Measurements from ENCODE around the gene HLA-DMA.
A peak's percentile ranks its signal among the peaks of the same experiment; 100 is the strongest.

HLA-DMA gene

DNA sequence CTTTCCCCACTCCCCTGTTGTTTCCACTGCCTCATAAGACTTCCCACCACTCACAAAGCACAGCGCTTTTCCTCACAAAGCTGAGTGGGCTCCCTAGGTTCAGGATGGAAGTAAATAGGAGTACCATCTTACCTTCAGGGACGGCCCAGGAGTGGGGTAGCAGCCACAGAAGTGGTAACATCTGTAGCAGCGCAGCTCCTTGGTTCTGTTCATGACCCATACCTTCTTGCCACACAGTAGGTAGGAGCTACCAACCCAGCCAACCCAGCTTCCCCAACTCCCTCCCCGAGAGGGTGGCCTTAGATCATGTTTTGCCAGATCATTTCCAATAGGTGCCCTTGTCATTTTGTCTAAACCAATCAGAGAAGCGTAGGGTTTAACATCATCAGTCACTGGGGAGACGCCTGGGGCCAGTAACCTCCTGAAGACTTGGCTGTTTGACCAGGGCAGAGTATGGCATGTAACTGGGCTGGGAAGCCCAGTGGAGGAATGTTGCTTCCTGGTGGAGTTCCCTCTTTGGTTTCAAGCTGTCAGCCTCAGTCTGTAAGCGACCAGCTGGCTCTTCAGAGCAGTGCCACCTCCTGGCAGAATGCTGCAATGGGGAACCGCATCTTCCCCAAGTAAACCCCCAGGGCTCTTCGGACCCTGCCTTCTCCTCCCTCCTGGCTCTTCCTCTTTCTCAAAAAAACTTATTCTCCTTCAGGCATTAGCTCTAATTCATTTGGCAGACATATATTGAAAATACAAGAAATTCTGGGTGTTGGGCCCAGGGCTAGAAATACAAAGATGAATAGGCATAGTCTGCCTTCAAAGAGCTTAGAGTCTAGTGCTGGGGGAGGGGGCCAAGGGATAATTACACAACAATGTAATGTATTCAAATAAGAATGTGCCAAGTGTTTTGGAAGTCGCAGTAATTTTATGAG is at the start of gene HLA-DMA:
TSS of gene HLA-DMA (minus strand) at position 281 of the 923 bp plus-strand sequence. CDS start at position 220, 61 bp downstream.
- Mint-ChIP-seq H3K4me3 (peak within 1 kb of the TSS; percentile 85), H3K9me3 (no peaks in the 10 kb centered on the region), H3K27me3 (ENCODE audit: low read depth) (no peaks in the 10 kb centered on the region), H3K27ac (peak within 1 kb of the TSS; percentile 85), H3K4me1 (ENCODE audit: low read depth) (peaks cover 39% of the 10 kb centered on the region), H3K36me3 (ENCODE audit: low read depth) (peaks cover 16% of the 10 kb centered on the region)

DNA sequence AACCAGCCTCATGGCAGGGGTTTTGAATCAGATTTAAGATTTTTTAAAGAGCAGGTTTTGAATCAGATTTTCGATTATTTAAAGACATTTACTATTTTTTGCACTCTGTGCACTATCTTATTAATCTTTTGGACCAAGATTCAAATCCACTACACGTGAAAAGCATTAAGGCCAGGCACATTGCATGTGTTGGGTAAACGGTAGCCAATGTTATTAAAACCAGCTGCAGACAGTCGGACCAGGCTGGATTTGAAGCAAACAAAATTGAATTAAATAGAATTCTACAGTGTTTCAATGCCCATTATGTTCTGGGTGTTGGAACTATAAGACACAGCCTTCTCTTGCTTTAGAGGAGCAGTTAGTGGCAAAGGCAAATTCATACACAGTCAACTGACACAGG is 48.8 kb upstream of the HLA-DMA start:
- Mint-ChIP-seq H3K27ac (no peak overlapping the region), H3K27me3 (ENCODE audit: low read depth) (peaks cover 38% of the 10 kb centered on the region), H3K36me3 (ENCODE audit: low read depth) (no peaks in the 10 kb centered on the region), H3K4me3 (no peak overlapping the region), H3K9me3 (no peaks in the 10 kb centered on the region), H3K4me1 (ENCODE audit: low read depth) (peaks cover 6% of the 10 kb centered on the region)

DNA sequence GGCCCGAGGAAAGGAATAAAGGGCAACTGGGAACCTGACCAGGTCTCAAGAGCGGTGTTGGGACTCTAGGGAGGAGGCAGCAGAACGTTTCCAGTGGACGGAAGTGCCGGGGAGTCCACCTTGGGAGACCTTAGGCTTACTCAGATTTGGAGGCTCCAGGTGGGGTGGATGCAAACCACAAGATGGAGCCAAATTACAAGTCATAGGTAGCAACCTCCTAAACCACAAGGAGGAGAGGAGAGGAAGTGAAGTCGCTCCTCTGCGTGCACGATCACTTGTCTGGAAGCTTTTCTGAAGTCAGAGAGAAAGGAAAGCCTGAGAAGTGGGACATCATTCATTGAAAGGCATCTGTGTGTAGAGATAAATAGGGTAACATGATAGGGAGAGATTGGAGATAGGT is 47.2 kb upstream of the HLA-DMA start:
- H3K27ac Mint-ChIP-seq: no peak overlapping the region
- peaks cover 6% of the 10 kb centered on the region for H3K4me1 Mint-ChIP-seq (ENCODE audit: low read depth)
- no peak overlapping the region for H3K4me3 Mint-ChIP-seq
- peaks cover 47% of the 10 kb centered on the region for H3K27me3 Mint-ChIP-seq (ENCODE audit: low read depth)
- no peaks in the 10 kb centered on the region for H3K9me3 Mint-ChIP-seq
- H3K36me3 Mint-ChIP-seq (ENCODE audit: low read depth): no peaks in the 10 kb centered on the region

DNA sequence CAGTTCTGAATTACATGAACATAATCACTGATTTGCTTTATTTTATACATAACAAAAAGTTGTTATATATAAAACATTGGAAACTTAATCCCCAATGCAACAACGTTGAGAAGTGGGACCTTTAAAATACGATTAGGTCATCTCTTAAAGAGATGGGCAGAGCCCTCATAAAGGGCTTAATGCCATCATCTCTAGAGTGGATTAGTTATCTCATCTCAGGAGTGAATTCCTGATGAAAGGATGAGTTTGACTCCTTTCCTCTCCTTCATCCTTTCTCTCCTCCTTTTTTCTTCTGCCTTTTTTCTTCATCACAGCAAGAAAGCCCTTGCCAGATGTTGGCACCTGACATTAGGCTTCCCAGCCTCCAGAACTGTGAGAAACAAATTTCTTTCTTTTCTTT is 42.6 kb upstream of the HLA-DMA start:
- H3K4me1 Mint-ChIP-seq (ENCODE audit: low read depth): peaks cover 6% of the 10 kb centered on the region
- no peak overlapping the region for H3K4me3 Mint-ChIP-seq
- peaks cover 50% of the 10 kb centered on the region for H3K27me3 Mint-ChIP-seq (ENCODE audit: low read depth)
- no peak overlapping the region for H3K27ac Mint-ChIP-seq
- no peaks in the 10 kb centered on the region for H3K9me3 Mint-ChIP-seq
- H3K36me3 Mint-ChIP-seq (ENCODE audit: low read depth): no peaks in the 10 kb centered on the region

DNA sequence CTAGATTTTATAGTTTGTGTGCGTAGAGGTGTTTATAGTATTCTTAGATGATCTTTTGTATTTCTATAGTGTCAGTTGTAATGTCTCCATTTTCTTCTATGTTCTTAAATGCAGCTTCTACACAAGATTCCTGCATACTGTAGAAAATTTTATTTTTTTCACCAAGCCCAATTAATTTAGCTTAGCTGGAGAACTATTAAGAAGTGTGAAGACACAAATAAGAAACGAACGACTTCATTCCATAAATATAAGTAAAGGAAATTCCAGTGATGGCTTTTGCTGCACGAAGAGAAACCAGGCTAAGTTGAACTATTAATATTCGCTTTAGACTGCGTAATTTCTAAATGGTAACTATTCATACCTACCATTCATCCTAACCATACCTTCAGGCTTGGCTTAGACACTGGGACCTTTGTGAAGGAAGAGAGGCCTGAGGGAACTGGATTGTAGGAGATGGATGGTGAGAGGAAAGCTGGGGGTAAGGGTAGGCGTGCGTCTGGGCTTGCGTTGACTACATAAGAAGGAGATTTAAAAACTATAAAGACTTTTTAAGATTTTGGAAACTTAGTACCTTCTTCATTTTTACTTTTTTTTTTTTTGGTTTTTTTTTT is 40.6 kb upstream of the HLA-DMA start:
- H3K27me3 Mint-ChIP-seq (ENCODE audit: low read depth): peaks cover 39% of the 10 kb centered on the region
- H3K27ac Mint-ChIP-seq: no peak overlapping the region
- H3K36me3 Mint-ChIP-seq (ENCODE audit: low read depth): no peaks in the 10 kb centered on the region
- no peak overlapping the region for H3K4me3 Mint-ChIP-seq
- no peaks in the 10 kb centered on the region for H3K9me3 Mint-ChIP-seq
- H3K4me1 Mint-ChIP-seq (ENCODE audit: low read depth): no peaks in the 10 kb centered on the region

DNA sequence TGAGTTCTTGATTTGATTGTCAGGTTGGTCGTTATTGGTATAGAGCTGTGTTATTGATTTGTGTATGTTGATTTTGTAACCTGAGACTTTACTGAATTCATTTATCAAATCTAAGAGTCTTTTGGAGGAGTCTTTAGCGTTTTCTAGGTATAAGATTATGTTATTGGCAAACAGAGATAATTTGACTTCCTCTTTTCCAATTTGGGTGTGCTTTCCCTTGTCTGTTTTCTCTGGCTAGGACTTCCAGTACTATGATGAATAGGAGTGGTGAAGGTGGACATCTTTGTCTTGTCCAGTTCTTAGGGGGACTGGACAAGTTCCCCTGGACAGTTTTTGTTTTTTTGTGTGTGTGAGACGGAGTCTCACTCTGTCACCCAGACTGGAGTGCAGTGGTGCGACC is 39.1 kb upstream of the HLA-DMA start:
- peaks cover 32% of the 10 kb centered on the region for H3K27me3 Mint-ChIP-seq (ENCODE audit: low read depth)
- H3K9me3 Mint-ChIP-seq: no peaks in the 10 kb centered on the region
- peaks cover 7% of the 10 kb centered on the region for H3K4me1 Mint-ChIP-seq (ENCODE audit: low read depth)
- no peak overlapping the region for H3K4me3 Mint-ChIP-seq
- no peaks in the 10 kb centered on the region for H3K36me3 Mint-ChIP-seq (ENCODE audit: low read depth)
- H3K27ac Mint-ChIP-seq: no peak overlapping the region

DNA sequence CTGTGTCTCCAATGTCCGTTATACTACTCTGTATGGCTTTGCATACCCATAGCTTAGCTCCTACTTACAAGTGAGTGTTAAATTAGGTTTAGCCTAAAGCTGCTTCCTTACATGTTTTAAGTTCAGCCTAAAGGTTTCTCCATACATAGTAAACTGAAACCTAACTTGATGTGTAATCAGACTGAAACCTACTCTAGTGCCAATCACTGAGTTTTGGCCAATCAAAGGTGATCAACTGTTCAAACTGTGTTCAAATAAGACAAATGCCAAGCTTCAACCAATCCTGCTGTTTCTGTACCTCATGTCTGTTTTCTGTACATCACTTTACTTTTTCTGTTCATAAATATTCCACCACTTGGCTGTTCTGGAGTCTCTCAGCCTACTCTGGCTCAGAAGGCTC is 36.5 kb upstream of the HLA-DMA start:
- H3K27ac Mint-ChIP-seq: no peak overlapping the region
- no peaks in the 10 kb centered on the region for H3K36me3 Mint-ChIP-seq (ENCODE audit: low read depth)
- peaks cover 13% of the 10 kb centered on the region for H3K4me1 Mint-ChIP-seq (ENCODE audit: low read depth)
- H3K27me3 Mint-ChIP-seq (ENCODE audit: low read depth): peaks cover 22% of the 10 kb centered on the region
- no peaks in the 10 kb centered on the region for H3K9me3 Mint-ChIP-seq
- no peak overlapping the region for H3K4me3 Mint-ChIP-seq

DNA sequence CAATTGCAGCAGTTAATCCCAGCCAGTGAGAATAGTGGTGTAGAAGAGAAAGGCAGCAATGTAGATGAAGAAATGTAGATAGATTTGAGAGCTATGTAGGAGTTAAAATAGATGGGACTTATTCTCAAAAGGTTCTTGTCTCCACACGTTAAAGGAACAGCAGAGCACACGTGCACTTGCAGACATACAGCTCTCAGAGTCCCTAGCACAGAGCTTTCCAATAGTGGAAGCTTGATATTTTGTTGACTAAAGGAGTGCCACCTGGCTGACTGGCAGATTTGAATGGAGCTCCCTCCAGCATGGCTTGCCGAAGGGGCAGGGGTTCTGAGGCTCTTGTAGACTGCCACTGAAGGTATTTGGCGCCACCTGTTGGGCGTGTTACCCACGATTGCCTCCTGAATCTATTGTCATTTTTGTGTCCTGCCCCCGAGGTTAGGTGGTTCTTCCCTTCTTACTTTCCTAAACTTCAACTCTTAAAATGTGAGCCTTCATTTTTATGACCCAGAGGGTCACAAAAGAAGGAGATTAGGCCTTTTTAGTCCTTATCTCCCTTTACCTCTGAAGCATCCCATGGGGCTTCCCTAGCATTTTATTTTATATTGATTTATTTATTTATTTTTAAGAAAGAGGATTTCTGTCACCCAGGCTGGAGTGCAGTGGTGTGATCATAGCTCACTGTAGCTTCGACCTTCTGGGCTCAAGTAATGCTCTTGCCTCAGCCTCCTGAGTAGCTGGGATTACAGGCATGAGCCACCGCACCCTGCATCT is 31.9 kb upstream of the HLA-DMA start:
- no peak overlapping the region for H3K4me3 Mint-ChIP-seq
- no peaks in the 10 kb centered on the region for H3K27me3 Mint-ChIP-seq (ENCODE audit: low read depth)
- H3K4me1 Mint-ChIP-seq (ENCODE audit: low read depth): peaks cover 23% of the 10 kb centered on the region
- H3K9me3 Mint-ChIP-seq: no peaks in the 10 kb centered on the region
- peak overlapping the region; percentile 35 for H3K27ac Mint-ChIP-seq
- peaks cover 23% of the 10 kb centered on the region for H3K36me3 Mint-ChIP-seq (ENCODE audit: low read depth)

DNA sequence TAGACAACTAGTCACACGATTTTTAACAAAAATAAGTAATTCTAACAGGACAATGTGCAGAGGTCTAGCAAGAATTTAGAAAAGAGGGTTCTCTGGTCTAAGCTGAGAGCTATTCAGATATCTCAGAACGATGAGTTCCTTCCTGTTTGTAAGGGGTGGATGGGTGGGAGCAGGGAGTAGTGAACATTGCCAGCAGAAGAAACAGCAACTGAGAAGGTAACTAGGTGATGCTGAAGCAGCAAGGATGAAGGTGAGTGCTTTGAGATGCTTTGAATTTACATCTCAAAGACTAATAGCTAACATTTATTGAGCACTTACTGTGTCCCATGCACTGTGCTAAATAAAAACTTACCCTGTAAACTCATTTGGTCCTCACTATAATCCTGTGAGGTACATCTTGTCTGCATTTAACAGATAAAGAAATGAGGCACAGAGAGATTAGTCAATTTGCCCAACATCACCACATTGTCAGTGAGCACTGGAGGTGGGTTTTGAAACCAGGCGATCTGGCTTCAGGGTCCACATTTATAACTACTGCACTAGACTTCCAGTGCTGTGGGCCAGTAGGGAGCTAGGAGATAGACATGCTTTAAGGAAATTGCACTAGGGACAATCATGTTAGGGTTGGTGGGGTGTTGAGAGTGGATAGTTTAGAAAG is 31.2 kb upstream of the HLA-DMA start:
- Mint-ChIP-seq H3K27ac (peak overlapping the region; percentile 68), H3K4me1 (ENCODE audit: low read depth) (peaks cover 26% of the 10 kb centered on the region), H3K4me3 (no peak overlapping the region), H3K9me3 (no peaks in the 10 kb centered on the region), H3K36me3 (ENCODE audit: low read depth) (peaks cover 29% of the 10 kb centered on the region), H3K27me3 (ENCODE audit: low read depth) (no peaks in the 10 kb centered on the region)

DNA sequence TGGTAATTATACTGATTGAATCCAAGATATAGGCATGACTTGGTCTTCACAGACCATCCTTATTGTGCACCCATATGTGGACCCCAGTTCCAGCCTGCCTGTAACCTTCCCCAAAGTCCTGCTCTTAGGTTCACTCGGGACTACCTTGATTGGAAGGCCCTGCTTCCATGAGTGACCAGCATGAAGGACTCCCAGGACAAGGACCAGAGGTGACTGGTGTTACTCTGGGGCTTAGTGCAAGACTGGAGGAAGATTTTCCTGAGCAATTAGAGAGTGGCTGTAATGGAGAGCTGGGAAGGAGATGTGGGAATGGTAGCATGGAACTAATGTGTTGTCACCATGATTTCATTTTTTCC is 30.6 kb upstream of the HLA-DMA start:
- peak overlapping the region; percentile 68 for H3K27ac Mint-ChIP-seq

DNA sequence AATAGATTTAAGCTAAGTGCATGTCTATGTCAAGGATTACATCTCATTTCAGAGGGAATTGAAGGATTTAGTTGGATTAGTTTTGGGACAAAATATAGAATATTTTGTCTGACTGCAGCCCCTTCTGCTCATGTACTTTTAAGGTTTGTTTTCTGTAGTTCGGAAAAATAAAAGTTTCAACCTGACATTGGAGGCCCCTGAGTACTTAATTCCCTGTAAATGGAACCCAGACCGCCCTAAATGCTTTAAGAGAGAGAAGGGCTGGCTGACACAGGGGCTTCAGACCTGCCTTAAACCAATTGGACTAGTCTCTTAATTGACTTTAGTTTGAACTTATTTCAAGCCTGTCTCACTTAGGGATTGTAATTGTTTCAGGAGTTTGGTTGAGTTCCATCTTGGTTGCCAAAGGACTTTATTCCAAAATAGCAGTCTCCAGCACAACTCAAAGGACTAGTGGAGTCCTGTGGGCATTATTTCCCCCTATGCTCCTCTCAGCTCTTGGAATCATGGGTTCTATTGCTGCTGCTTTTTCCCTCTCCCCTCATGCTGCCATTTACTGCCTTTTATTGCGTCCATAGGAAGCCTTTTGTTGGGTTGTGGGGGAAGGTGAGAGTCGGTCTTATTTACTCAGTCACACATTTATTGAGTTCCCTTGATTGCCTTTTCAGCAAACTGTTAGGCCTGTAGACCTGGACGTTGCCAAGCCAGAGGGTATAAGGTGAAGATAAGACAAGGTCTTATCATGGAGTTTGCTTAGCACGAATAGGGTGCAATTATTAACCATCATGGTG is 30.0 kb upstream of the HLA-DMA start:
- no peak overlapping the region for H3K27ac Mint-ChIP-seq

More for the DNA sequence above, 30.6 kb upstream of the HLA-DMA start:
- H3K9me3 Mint-ChIP-seq: no peaks in the 10 kb centered on the region
- H3K4me1 Mint-ChIP-seq (ENCODE audit: low read depth): peaks cover 30% of the 10 kb centered on the region
- H3K4me3 Mint-ChIP-seq: no peak overlapping the region
- peaks cover 35% of the 10 kb centered on the region for H3K36me3 Mint-ChIP-seq (ENCODE audit: low read depth)
- no peaks in the 10 kb centered on the region for H3K27me3 Mint-ChIP-seq (ENCODE audit: low read depth)

DNA sequence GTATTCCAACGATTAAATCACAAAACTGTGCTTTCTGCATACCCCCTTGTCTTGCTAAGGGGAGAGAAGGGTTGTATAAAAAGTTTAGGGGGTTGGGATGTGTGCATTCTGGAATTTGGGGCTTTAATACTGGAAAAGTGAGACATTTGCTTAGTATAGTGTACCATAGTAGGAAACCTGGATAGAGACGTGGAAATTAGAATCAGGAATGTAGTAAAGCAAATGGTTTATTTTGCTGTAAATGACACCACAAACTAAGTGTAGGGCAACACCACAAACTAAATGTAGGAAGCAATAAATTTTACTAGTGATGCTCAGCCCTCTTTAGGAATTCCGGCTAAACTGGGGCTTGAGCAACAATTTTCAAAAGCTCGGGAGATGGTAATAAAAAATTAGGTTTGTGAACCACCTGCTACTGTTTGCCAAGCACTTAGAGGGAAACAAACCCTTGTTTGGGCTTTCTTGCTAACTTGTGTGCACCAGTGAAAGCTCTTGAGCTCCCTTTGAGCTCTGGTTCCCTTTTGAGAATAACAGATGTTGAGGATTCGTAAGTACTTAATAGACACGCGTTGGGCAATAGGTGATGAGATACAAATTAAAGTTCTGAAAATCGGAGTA is 29.3 kb upstream of the HLA-DMA start:
- no peak overlapping the region for H3K27ac Mint-ChIP-seq
- H3K27me3 Mint-ChIP-seq (ENCODE audit: low read depth): no peaks in the 10 kb centered on the region
- no peak overlapping the region for H3K4me3 Mint-ChIP-seq
- no peaks in the 10 kb centered on the region for H3K9me3 Mint-ChIP-seq
- H3K36me3 Mint-ChIP-seq (ENCODE audit: low read depth): peaks cover 48% of the 10 kb centered on the region
- H3K4me1 Mint-ChIP-seq (ENCODE audit: low read depth): peaks cover 31% of the 10 kb centered on the region

More for the DNA sequence above, 30.0 kb upstream of the HLA-DMA start:
- H3K9me3 Mint-ChIP-seq: no peaks in the 10 kb centered on the region
- H3K4me1 Mint-ChIP-seq (ENCODE audit: low read depth): peaks cover 28% of the 10 kb centered on the region
- H3K27me3 Mint-ChIP-seq (ENCODE audit: low read depth): no peaks in the 10 kb centered on the region
- H3K36me3 Mint-ChIP-seq (ENCODE audit: low read depth): peaks cover 41% of the 10 kb centered on the region
- no peak overlapping the region for H3K4me3 Mint-ChIP-seq

DNA sequence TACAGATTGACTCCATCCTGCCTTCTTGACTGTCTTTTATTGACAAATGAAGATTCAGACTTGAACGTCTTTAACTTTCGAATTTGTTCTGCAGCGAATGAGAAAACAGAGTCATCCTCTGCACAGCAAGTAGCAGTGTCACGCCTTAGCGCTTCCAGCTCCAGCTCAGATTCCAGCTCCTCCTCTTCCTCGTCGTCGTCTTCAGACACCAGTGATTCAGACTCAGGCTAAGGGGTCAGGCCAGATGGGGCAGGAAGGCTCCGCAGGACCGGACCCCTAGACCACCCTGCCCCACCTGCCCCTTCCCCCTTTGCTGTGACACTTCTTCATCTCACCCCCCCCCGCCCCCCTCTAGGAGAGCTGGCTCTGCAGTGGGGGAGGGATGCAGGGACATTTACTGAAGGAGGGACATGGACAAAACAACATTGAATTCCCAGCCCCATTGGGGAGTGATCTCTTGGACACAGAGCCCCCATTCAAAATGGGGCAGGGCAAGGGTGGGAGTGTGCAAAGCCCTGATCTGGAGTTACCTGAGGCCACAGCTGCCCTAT is 27.7 kb upstream of the HLA-DMA start:
- no peaks in the 10 kb centered on the region for H3K9me3 Mint-ChIP-seq
- H3K27ac Mint-ChIP-seq: no peak overlapping the region
- H3K4me1 Mint-ChIP-seq (ENCODE audit: low read depth): peaks cover 42% of the 10 kb centered on the region
- H3K27me3 Mint-ChIP-seq (ENCODE audit: low read depth): no peaks in the 10 kb centered on the region
- H3K36me3 Mint-ChIP-seq (ENCODE audit: low read depth): peaks cover 64% of the 10 kb centered on the region
- H3K4me3 Mint-ChIP-seq: no peak overlapping the region
